Ishikawa (cell line): Measurements from ENCODE around the gene AAGAB.

Source experiments
- NFIC ChIP-seq: IDR thresholded peaks from 2 replicates; pipeline ENCODE4 v1.6.1; 2012
- TAF1 ChIP-seq: IDR thresholded peaks from 2 replicates; pipeline ENCODE4 v1.6.1; 2012; ENCODE audit warnings: low read depth, mild to moderate bottlenecking
- TCF12 ChIP-seq: IDR thresholded peaks from 2 replicates; pipeline ENCODE4 v1.6.1; 2012; ENCODE audit warnings: low read depth

- TF ChIP-seq NFIC: no peak
- TF ChIP-seq TAF1: no peak
- no peak for TF ChIP-seq TCF12
Measured at GRCh38 chr15:67228286-67228685, 26.2 kb downstream of the AAGAB start.
